ENCODE data around the gene NPM3.

- TF ChIP-seq SP1 (CRISPR knock-in tag; conservative IDR thresholded peaks at IDR 0.05) (no peak), FOXJ3 (CRISPR knock-in tag; IDR thresholded peaks at IDR 0.05; ENCODE audit: borderline replicate concordance) (no peak), CTCF (IDR thresholded peaks at IDR 0.05) (no peak), ARID4B (CRISPR knock-in tag; IDR thresholded peaks at IDR 0.05; ENCODE audit: borderline replicate concordance) (no peak), ATF2 (CRISPR knock-in tag; IDR thresholded peaks at IDR 0.05; ENCODE audit: borderline replicate concordance, low read depth) (no peak), NR2C2 (CRISPR knock-in tag; IDR thresholded peaks at IDR 0.05) (no peak)
These were observed 16.9 kb downstream of the NPM3 start for GRCh38 chr10:101766306-101766705.
